Thoracic aorta (tissue), 2 donors: Measurements from ENCODE around the gene SLC9A8. TPM values are rescaled to one million over a fixed set of nuclear protein-coding genes. Genes with fewer than 3 reads are reported as not detected.

Experiments
- ATAC-seq: fragments of 150-250 bp; one replicate; pipeline ENCODE4 v1.8.0; 2017; ENCODE audit warnings: low read depth; ENCODE audit not compliant: insufficient number of reproducible peaks, low FRiP score
- DNase-seq: peaks from one replicate; pipeline ENCODE4 v3.0.0-alpha.2; 2020; ENCODE audit warnings: low spot score
- H3K27ac ChIP-seq, 2 donors: fragments of 200-600 bp; sonication (generic); 1 replicate in 1 of 2; 2 replicates in 1 of 2; pipeline ENCODE4 v1.5.1; 2016; ENCODE audit warnings: mild to moderate bottlenecking in 2 of 2, moderate library complexity in 2 of 2
- H3K27me3 ChIP-seq: fragments of 200-600 bp; sonication (generic); replicated peaks from 2 replicates; pipeline ENCODE4 v1.6.0; 2016; ENCODE audit warnings: mild to moderate bottlenecking; ENCODE audit not compliant: insufficient read depth
- H3K36me3 ChIP-seq: fragments of 200-600 bp; sonication (generic); one replicate; pipeline ENCODE4 v1.5.1; 2016
- H3K4me1 ChIP-seq, 2 donors: fragments of 200-600 bp; sonication (generic); 1 replicate in 1 of 2; 2 replicates in 1 of 2; pipeline versions ENCODE4 v1.5.1 to v1.6.0; 2016; ENCODE audit warnings: low read depth in 2 of 2, mild to moderate bottlenecking in 1 of 2; ENCODE audit not compliant: control insufficient read depth in 1 of 2
- H3K4me3 ChIP-seq: fragments of 200-600 bp; sonication (generic); 2 replicates; pipeline ENCODE4 v1.5.1; 2016; ENCODE audit warnings: mild to moderate bottlenecking
- H3K9me3 ChIP-seq: fragments of 200-600 bp; sonication (generic); 2 replicates; pipeline ENCODE4 v1.5.1; 2016
- total RNA-seq, 2 donors: library from RNA; depleted of rRNA; stranded (reverse); fragments of >200 nt; gene quantifications; one replicate each; pipeline versions ENCODE4 v1.1.0 to v1.2.3, GENCODE V29; 2016
- TF ChIP-seq, protein P1 (sequence below): fragments of 200-600 bp; sonication (generic); IDR thresholded peaks from one replicate; pipeline ENCODE4 v1.5.1; 2019; ENCODE audit warnings: antibody characterized with exemption

Gene SLC9A8
- 10 to 100 TPM in 1 of 2 donors, 1 to 10 TPM in 1; 9.2 to 14.3 TPM for total RNA-seq

GRCh38 chr20:49812507-49813304 is at the start of gene SLC9A8:
TSS of gene SLC9A8 (plus strand) at chr20:49812828. CDS start at chr20:49812923, 95 bp downstream.
- Histone ChIP-seq H3K27me3 (no peaks in the 10 kb centered on the region), H3K27ac (peak within 1 kb of the TSS; percentile 81 to 91), H3K36me3 (peaks cover 12% of the 10 kb centered on the region), H3K9me3 (no peaks in the 10 kb centered on the region), H3K4me3 (peak within 1 kb of the TSS; percentile 92), H3K4me1 (peaks cover 6 to 22% of the 10 kb centered on the region in 2 donors)
- DNase-seq (peak; percentile 91), ATAC-seq (peak; percentile 88)
- TF ChIP-seq, protein P1, sequence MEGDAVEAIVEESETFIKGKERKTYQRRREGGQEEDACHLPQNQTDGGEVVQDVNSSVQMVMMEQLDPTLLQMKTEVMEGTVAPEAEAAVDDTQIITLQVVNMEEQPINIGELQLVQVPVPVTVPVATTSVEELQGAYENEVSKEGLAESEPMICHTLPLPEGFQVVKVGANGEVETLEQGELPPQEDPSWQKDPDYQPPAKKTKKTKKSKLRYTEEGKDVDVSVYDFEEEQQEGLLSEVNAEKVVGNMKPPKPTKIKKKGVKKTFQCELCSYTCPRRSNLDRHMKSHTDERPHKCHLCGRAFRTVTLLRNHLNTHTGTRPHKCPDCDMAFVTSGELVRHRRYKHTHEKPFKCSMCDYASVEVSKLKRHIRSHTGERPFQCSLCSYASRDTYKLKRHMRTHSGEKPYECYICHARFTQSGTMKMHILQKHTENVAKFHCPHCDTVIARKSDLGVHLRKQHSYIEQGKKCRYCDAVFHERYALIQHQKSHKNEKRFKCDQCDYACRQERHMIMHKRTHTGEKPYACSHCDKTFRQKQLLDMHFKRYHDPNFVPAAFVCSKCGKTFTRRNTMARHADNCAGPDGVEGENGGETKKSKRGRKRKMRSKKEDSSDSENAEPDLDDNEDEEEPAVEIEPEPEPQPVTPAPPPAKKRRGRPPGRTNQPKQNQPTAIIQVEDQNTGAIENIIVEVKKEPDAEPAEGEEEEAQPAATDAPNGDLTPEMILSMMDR, result peak; percentile 54

DNA sequence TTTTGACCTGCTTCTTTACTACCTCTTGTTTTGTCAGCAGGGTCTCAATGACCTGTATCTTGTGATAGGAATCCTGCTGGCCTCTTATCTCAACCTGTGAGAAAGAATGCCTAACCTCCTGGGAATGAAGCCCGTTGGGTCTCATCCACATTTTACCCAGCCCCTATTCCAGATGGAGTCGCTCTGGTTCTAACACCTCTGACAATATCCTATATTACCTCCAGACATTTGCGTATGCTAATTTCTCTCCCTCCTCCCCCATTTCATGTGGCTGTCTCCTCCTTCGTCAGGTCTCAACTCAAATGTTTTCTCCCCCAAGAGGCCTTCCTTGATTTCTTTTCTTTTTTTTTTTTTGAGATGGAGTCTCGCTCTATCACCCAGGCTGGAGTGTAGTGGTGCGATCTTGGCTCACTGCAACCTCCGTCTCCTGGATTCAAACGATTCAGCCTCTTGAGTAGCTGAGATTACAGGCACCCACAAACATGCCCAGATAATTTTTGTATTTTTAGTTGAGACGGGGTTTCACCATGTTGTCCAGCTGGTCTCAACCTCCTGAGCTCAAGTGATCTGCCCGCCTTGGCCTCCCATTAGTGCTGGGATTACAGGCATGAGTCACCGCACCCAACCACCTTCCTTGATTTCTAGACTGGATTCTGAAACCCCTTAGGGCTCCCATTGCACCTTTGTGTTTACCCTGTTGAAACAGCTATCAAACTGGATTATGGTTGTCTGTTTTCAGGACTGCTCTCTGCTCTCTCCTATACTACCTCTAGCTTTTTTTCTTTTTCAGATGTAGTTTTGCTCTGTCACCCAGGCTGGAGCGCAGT is 49.5 kb upstream of the SLC9A8 start:
- Histone ChIP-seq H3K4me1 (peaks cover 6 to 21% of the 10 kb centered on the region in 2 donors), H3K9me3 (no peaks in the 10 kb centered on the region), H3K36me3 (no peaks in the 10 kb centered on the region), H3K27me3 (no peaks in the 10 kb centered on the region), H3K27ac (no peak overlapping the region), H3K4me3 (no peak overlapping the region)
- DNase-seq (no peak), ATAC-seq (no peak)
- TF ChIP-seq, protein P1, result no peak

- H3K27ac ChIP-seq, result no peak overlapping the region
- H3K9me3 ChIP-seq, result no peaks in the 10 kb centered on the region
- peaks cover 9 to 29% of the 10 kb centered on the region in 2 donors for H3K4me1 ChIP-seq
- no peaks in the 10 kb centered on the region for H3K27me3 ChIP-seq
- no peaks in the 10 kb centered on the region for H3K36me3 ChIP-seq
- TF ChIP-seq, protein P1, result no peak
- ATAC-seq (no peak), DNase-seq (no peak)
- no peak overlapping the region for H3K4me3 ChIP-seq
These were observed 47.3 kb upstream of the SLC9A8 start for GRCh38 chr20:49765413-49765736.

DNA sequence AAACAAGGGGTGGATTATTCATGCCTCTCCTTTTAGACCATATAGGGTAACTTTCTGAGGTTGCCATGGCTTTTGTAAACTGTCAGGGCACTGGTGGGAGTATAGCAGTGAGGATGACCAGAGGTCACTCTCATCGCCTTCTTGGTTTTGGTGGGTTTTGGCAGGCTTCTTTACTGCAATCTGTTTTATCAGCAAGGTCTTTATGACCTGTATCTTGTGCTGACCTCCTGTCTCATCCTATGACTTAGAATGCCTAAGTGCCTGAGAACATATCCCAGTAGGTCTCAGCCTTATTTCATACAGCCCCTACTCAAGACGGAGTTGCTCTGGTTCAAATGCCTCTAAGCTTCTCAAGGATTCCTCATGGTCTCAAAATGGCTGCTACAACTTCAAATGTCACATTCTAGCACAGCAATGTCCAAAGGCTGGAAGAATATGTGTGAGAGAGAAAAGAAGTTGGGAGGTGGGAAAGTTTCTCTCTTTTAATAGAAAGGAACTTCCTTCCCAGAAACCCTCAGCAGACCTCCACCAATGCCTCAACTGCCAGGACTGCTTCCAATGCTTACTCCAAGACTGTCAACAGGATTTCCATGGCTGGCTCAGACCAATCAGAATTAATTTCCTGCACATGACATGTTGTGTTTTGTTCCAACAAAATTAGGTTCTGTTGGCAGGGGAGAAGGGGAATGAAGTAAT is 46.6 kb upstream of the SLC9A8 start:
- H3K27ac ChIP-seq, result no peak overlapping the region
- ATAC-seq, result no peak

More for the DNA sequence above, 46.6 kb upstream of the SLC9A8 start:
- Histone ChIP-seq H3K27me3 (no peaks in the 10 kb centered on the region), H3K4me1 (peaks cover 9 to 29% of the 10 kb centered on the region in 2 donors), H3K9me3 (no peaks in the 10 kb centered on the region), H3K36me3 (no peaks in the 10 kb centered on the region), H3K4me3 (no peak overlapping the region)
- no peak for DNase-seq
- TF ChIP-seq, protein P1, result no peak
